A549 (cell line): ENCODE data around the gene GGNBP2. TPM values are rescaled to one million over a fixed set of nuclear protein-coding genes. Genes with fewer than 3 reads are reported as not detected.
"Not testable (repeated sequence)": the region's sequence is repeated elsewhere in the genome, so short reads cannot be mapped to it uniquely, and the experiment has no call there.

Experiments
- ATAC-seq, 2 experiments: fragments of 200-7000 bp in 1 of 2; fragments of >200 bp in 1 of 2; cut with Nextera tagmentation in 1 of 2; cut with Tn5 transposase in 1 of 2; 3 replicates each; pipeline versions ENCODE4 v1.8.0 to v1.9.1; 2018 to 2020; ENCODE audit warnings: mild to moderate bottlenecking in 1 of 2, moderate library complexity in 1 of 2
- CTCF ChIA-PET: fragments of 300-600 bp; sonication (Branson Sonifier 250); formaldehyde crosslinking; extraction: SDS; loops from one replicate; lab custom pipeline; 2021; ENCODE audit warnings: antibody characterized with exemption, inconsistent platforms; lab: Yijun Ruan, JAX
- POLR2A ChIA-PET: fragments of 350-600 bp; formaldehyde crosslinking; extraction: SDS; loops from one replicate; lab custom pipeline; 2021; ENCODE audit warnings: antibody characterized with exemption, inconsistent platforms; lab: Yijun Ruan, JAX
- DNase-seq, 2 experiments: peaks; one replicate each; pipeline versions ENCODE4 v3.0.0 to v3.0.0-alpha.2; 2011 to 2016; ENCODE audit warnings: low read depth in 1 of 2, low spot score in 1 of 2
- FAIRE-seq: peaks from 2 replicates; lab custom pipeline; 2011; peaks lifted over from hg19 to GRCh38; lab: Jason Lieb, UNC
- H3K27ac ChIP-seq, 2 experiments: fragments of >200 bp; sonication (Bioruptor Twin); formaldehyde crosslinking; 3 replicates each; pipeline ENCODE4 v1.5.1; 2016 to 2017
- H3K4me1 ChIP-seq: fragments of >200 bp; sonication (Bioruptor Twin); formaldehyde crosslinking; 3 replicates; pipeline ENCODE4 v1.6.1; 2016
- H3K4me2 ChIP-seq: fragments of >200 bp; sonication (Bioruptor Twin); formaldehyde crosslinking; 3 replicates; pipeline ENCODE4 v1.6.1; 2016
- H3K4me3 ChIP-seq: fragments of >200 bp; sonication (Bioruptor Twin); formaldehyde crosslinking; 3 replicates; pipeline ENCODE4 v1.5.1; 2016
- H3K9me3 ChIP-seq: fragments of >200 bp; sonication (Bioruptor Twin); formaldehyde crosslinking; 3 replicates; pipeline ENCODE4 v1.6.1; 2016
- CBX2 ChIP-seq: fragments of 200-600 bp; sonication (generic); IDR thresholded peaks from 2 replicates; pipeline ENCODE4 v1.6.1; 2016; ENCODE audit warnings: low read depth, mild to moderate bottlenecking, borderline replicate concordance
- CEBPB ChIP-seq, 2 experiments: fragments of >200 bp in 1 of 2; sonication (Bioruptor Twin) in 1 of 2; formaldehyde crosslinking in 1 of 2; IDR thresholded peaks; 2 replicates each; pipeline ENCODE4 v1.6.1; 2012 to 2016
- CHD2 ChIP-seq: fragments of 150-350 bp; IDR thresholded peaks from 2 replicates; pipeline ENCODE4 v1.6.1; 2014; ENCODE audit warnings: low read length; ENCODE audit not compliant: partially characterized antibody
- EHF ChIP-seq: fragments of 250-450 bp; sonication (Bioruptor Pico); IDR thresholded peaks from 2 replicates; pipeline ENCODE4 v1.5.0; 2020; ENCODE audit warnings: mild to moderate bottlenecking
- EHMT2 ChIP-seq: fragments of 200-600 bp; sonication (generic); IDR thresholded peaks from 2 replicates; pipeline ENCODE4 v1.6.1; 2016; ENCODE audit warnings: antibody characterized with exemption, low read depth, mild to moderate bottlenecking, moderate library complexity
- FOSB ChIP-seq: fragments of 250-450 bp; sonication (Bioruptor Pico); IDR thresholded peaks from 2 replicates; pipeline ENCODE4 v1.5.0; 2020; ENCODE audit warnings: mild to moderate bottlenecking, moderate library complexity
- FOSL2 ChIP-seq, 2 experiments: fragments of 450-650 bp in 1 of 2; fragments of >200 bp in 1 of 2; sonication (Bioruptor Twin) in 1 of 2; formaldehyde crosslinking; IDR thresholded peaks; 2 replicates each; pipeline versions ENCODE4 v1.5.0 to v1.6.1; 2016 to 2020; ENCODE audit warnings: mild to moderate bottlenecking in 1 of 2, moderate library complexity in 1 of 2
- FOXS1 ChIP-seq: fragments of 250-450 bp; sonication (Bioruptor Pico); IDR thresholded peaks from 2 replicates; pipeline ENCODE4 v1.5.0; 2020; ENCODE audit warnings: mild to moderate bottlenecking, moderate library complexity
- HES2 ChIP-seq: fragments of >200 bp; sonication (Bioruptor Twin); formaldehyde crosslinking; IDR thresholded peaks from 2 replicates; pipeline ENCODE4 v1.6.1; 2016
- HOXA7 ChIP-seq: fragments of 250-450 bp; sonication (Bioruptor Pico); IDR thresholded peaks from 2 replicates; pipeline ENCODE4 v1.5.0; 2020; ENCODE audit warnings: mild to moderate bottlenecking, moderate library complexity
- HOXB5 ChIP-seq: fragments of 250-450 bp; sonication (Bioruptor Pico); IDR thresholded peaks from 2 replicates; pipeline ENCODE4 v1.5.0; 2020; ENCODE audit warnings: mild to moderate bottlenecking, moderate library complexity
- JUN ChIP-seq, 2 experiments: fragments of >200 bp; sonication (Bioruptor Twin); formaldehyde crosslinking; IDR thresholded peaks; 2 replicates in 1 of 2; 3 replicates in 1 of 2; pipeline ENCODE4 v1.6.1; 2016 to 2017
- KDM1A ChIP-seq: fragments of 200-600 bp; sonication (generic); IDR thresholded peaks from 2 replicates; pipeline ENCODE4 v1.6.1; 2016; ENCODE audit warnings: low read depth, mild to moderate bottlenecking
- MYC ChIP-seq: IDR thresholded peaks from 2 replicates; pipeline ENCODE4 v1.6.1; 2012; ENCODE audit warnings: mild to moderate bottlenecking, inconsistent platforms, low read length, improper control_type of control experiment, borderline replicate concordance
- NFE2L2 ChIP-seq: fragments of 150-350 bp; conservative IDR thresholded peaks from 2 replicates; pipeline ENCODE4 v1.6.1; 2014; ENCODE audit warnings: low read length
- NPAS2 ChIP-seq: fragments of 250-450 bp; sonication (Bioruptor Pico); IDR thresholded peaks from 2 replicates; pipeline ENCODE4 v1.8.0; 2022; ENCODE audit warnings: mild to moderate bottlenecking, moderate library complexity, borderline replicate concordance
- POLR2AphosphoS2 ChIP-seq: conservative IDR thresholded peaks from 2 replicates; pipeline ENCODE4 v1.6.1; 2012; ENCODE audit warnings: low read length, improper control_type of control experiment, inconsistent platforms
- RAD21 ChIP-seq, 2 experiments: fragments of >200 bp in 1 of 2; sonication (Bioruptor Twin) in 1 of 2; formaldehyde crosslinking in 1 of 2; IDR thresholded peaks in 1 of 2; conservative IDR thresholded peaks in 1 of 2; 2 replicates in 1 of 2; 3 replicates in 1 of 2; pipeline ENCODE4 v1.6.1; 2012 to 2018; ENCODE audit warnings: inconsistent platforms in 1 of 2
- RCOR1 ChIP-seq: fragments of 150-350 bp; IDR thresholded peaks from 2 replicates; pipeline ENCODE4 v1.6.1; 2014; ENCODE audit warnings: antibody characterized with exemption, low read length, low read depth
- RNF2 ChIP-seq: fragments of 200-600 bp; sonication (generic); IDR thresholded peaks from 2 replicates; pipeline ENCODE4 v1.6.1; 2016; ENCODE audit warnings: low read depth, mild to moderate bottlenecking, antibody characterized with exemption, moderate library complexity, borderline replicate concordance
- ZC3H11A ChIP-seq: fragments of 450-650 bp; IDR thresholded peaks from 2 replicates; pipeline ENCODE4 v1.6.1; 2014; ENCODE audit warnings: antibody characterized with exemption, mild to moderate bottlenecking
- ZFP36 ChIP-seq: fragments of 450-650 bp; IDR thresholded peaks from 2 replicates; pipeline ENCODE4 v1.6.1; 2014; ENCODE audit warnings: borderline replicate concordance; ENCODE audit not compliant: partially characterized antibody
- ZNF302 ChIP-seq: fragments of 250-450 bp; sonication (Bioruptor Pico); IDR thresholded peaks from 2 replicates; pipeline ENCODE4 v1.9.0; 2021; ENCODE audit warnings: inconsistent platforms, mild to moderate bottlenecking, moderate library complexity
- WGBS: methylation state at CpG from one replicate; pipeline ENCODE4 v1.1.6; 2017; ENCODE audit errors: missing lambda C conversion rate; 5-methylcytosine and 5-hydroxymethylcytosine counted together
- polyA plus RNA-seq, 4 experiments: library from polyadenylated mRNA; depleted of rRNA in 3 of 4; stranded (reverse); fragments of >200 nt; fragmentation: RNase III in 1 of 4; extraction: RNeasy Plus Mini Kit Qiagen cat#74134 plus additional on column Dnase treatment in 1 of 4; gene quantifications; 2 replicates in 3 of 4; 3 replicates in 1 of 4; pipeline ENCODE4 v1.2.3, GENCODE V29; 2011 to 2017
- TF ChIP-seq, protein P1 (sequence below): fragments of 450-650 bp; IDR thresholded peaks from 2 replicates; pipeline ENCODE4 v1.6.1; 2014; ENCODE audit warnings: antibody characterized with exemption
- TF ChIP-seq, protein P2 (sequence below): fragments of 150-350 bp; IDR thresholded peaks from 2 replicates; pipeline ENCODE4 v1.6.1; 2014; ENCODE audit warnings: low read depth, mild to moderate bottlenecking, low read length
- TF ChIP-seq, protein P3 (sequence below): IDR thresholded peaks from 2 replicates; pipeline ENCODE4 v1.6.1; 2012

GGNBP2 gene
- polyA plus RNA-seq, 2 of the 4 experiments (the other 2 are of a cell fraction): 83.7 to 144 TPM

- no peaks in the 10 kb centered on the region for H3K4me1 ChIP-seq
- ChIA-PET CTCF (interaction anchor here (1.0 to 3.3 kb wide), 6 partner anchors 8 to 24 kb away, joined by 3 to 16 read pairs (median 7); partner anchors contain the start of gene ZNHIT3), POLR2A (no interaction called here)
- WGBS: 90% methylated on average over 11 of the region's 11 CpGs
- H3K27ac ChIP-seq: no peak overlapping the region
- TF ChIP-seq MYC (no peak), FOSL2 (IDR thresholded peaks at IDR 0.05) (no peak), FOSL2 (CRISPR knock-in tag; IDR thresholded peaks at IDR 0.05) (no peak), ZNF302 (CRISPR knock-in tag) (no peak), CBX2 (no peak), HOXA7 (CRISPR knock-in tag) (no peak), JUN (IDR thresholded peaks at IDR 0.05) (no peak), NPAS2 (CRISPR knock-in tag) (no peak), HOXB5 (no peak), RAD21 (conservative IDR thresholded peaks at IDR 0.05 in 1 of 2, IDR thresholded peaks at IDR 0.05 in 1 of 2) (no peak), FOSB (CRISPR knock-in tag) (no peak), RNF2 (no peak), FOXS1 (CRISPR knock-in tag) (no peak)
- TF ChIP-seq, protein P1, sequence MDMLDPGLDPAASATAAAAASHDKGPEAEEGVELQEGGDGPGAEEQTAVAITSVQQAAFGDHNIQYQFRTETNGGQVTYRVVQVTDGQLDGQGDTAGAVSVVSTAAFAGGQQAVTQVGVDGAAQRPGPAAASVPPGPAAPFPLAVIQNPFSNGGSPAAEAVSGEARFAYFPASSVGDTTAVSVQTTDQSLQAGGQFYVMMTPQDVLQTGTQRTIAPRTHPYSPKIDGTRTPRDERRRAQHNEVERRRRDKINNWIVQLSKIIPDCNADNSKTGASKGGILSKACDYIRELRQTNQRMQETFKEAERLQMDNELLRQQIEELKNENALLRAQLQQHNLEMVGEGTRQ: no peak
- FAIRE-seq (no peak), DNase-seq (no peak), ATAC-seq (no peak)
- H3K4me3 ChIP-seq: no peak overlapping the region
- no peaks in the 10 kb centered on the region for H3K9me3 ChIP-seq
- no peak overlapping the region for H3K4me2 ChIP-seq
Observed at GRCh38 chr17:36506831-36507230, 37.9 kb upstream of the GGNBP2 start.

DNA sequence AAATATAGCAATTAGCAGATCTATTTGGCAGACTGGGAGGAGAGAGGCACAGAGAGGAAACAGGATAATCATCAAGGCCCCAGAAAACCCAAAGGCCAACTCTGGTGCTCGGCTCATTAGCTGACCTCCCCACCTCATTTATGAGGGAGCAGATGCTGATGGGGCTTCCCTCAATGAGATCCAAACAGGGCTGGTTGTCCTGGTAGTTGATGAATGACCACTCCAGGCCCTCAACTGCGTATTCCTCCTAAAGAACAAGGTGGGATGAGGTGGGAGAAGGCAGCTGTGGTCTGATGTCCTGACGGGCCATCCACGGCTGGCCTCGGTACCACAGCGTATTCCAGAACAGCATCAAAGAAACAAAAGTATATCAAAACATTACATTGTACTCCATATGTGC is 37.5 kb upstream of the GGNBP2 start:
- ChIA-PET CTCF (interaction anchor here (1.1 to 2.2 kb wide), 3 partner anchors 13 to 24 kb away, joined by 3 to 9 read pairs (median 8); no protein-coding TSS in a partner anchor), POLR2A (interaction anchor here (0.6 kb wide), 1 partner anchor 28 kb away, joined by 3 read pairs; no protein-coding TSS in a partner anchor)
- Histone ChIP-seq H3K4me2 (no peak overlapping the region), H3K27ac (no peak overlapping the region), H3K4me3 (no peak overlapping the region), H3K4me1 (no peaks in the 10 kb centered on the region), H3K9me3 (no peaks in the 10 kb centered on the region)
- TF ChIP-seq, protein P2, sequence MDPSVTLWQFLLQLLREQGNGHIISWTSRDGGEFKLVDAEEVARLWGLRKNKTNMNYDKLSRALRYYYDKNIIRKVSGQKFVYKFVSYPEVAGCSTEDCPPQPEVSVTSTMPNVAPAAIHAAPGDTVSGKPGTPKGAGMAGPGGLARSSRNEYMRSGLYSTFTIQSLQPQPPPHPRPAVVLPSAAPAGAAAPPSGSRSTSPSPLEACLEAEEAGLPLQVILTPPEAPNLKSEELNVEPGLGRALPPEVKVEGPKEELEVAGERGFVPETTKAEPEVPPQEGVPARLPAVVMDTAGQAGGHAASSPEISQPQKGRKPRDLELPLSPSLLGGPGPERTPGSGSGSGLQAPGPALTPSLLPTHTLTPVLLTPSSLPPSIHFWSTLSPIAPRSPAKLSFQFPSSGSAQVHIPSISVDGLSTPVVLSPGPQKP: no peak
- no peak for TF ChIP-seq EHMT2
- no peak for TF ChIP-seq EHF (CRISPR knock-in tag)
- no peak for TF ChIP-seq RCOR1
- no peak for TF ChIP-seq NFE2L2
- no peak for TF ChIP-seq CHD2
- no peak for TF ChIP-seq ZFP36
- no peak for TF ChIP-seq CEBPB (IDR thresholded peaks at IDR 0.05)
- TF ChIP-seq KDM1A: no peak
- TF ChIP-seq, protein P3, sequence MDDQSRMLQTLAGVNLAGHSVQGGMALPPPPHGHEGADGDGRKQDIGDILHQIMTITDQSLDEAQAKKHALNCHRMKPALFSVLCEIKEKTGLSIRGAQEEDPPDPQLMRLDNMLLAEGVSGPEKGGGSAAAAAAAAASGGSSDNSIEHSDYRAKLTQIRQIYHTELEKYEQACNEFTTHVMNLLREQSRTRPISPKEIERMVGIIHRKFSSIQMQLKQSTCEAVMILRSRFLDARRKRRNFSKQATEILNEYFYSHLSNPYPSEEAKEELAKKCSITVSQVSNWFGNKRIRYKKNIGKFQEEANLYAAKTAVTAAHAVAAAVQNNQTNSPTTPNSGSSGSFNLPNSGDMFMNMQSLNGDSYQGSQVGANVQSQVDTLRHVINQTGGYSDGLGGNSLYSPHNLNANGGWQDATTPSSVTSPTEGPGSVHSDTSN: no peak
- no peak for TF ChIP-seq ZC3H11A
- no peak for TF ChIP-seq MYC
- TF ChIP-seq RAD21 (conservative IDR thresholded peaks at IDR 0.05 in 1 of 2, IDR thresholded peaks at IDR 0.05 in 1 of 2): no peak
- TF ChIP-seq POLR2AphosphoS2: no peak
- TF ChIP-seq HES2: no peak
- no peak for DNase-seq
- no peak for ATAC-seq
- WGBS: 95% methylated on average over 6 of the region's 6 CpGs
- no peak for FAIRE-seq

GRCh38 chr17:36508439-36508838 is 36.3 kb upstream of the GGNBP2 start:
- not testable (repeated sequence) for H3K4me1 ChIP-seq, H3K9me3 ChIP-seq, H3K4me3 ChIP-seq, FAIRE-seq, ATAC-seq, H3K4me2 ChIP-seq, H3K27ac ChIP-seq, DNase-seq
- POLR2A ChIA-PET: interaction anchor here (1.0 kb wide), 1 partner anchor 20 kb away, joined by 3 read pairs; no protein-coding TSS in a partner anchor
- 95% methylated on average over 2 of the region's 2 CpGs for WGBS
- CTCF ChIA-PET: interaction anchor here (0.7 to 1.6 kb wide), 5 partner anchors 9 to 26 kb away, joined by 3 to 7 read pairs (median 4); partner anchors contain the start of genes MYO19 and PIGW
